ENCODE measurements around the gene CAMK1. TPM values are rescaled to one million over a fixed set of nuclear protein-coding genes. Genes with fewer than 3 reads are reported as not detected.
A peak's percentile ranks its signal among the peaks of the same experiment; 100 is the strongest.

Gene CAMK1
- total and polyA plus RNA-seq, 9 of the 15 experiments (the other 6 are each of a cell fraction or from before 2014, with no cell fraction given) = 0.23 to 10.7 (median 6.0) TPM

GRCh38 chr3:9793161-9793781 is 23.5 kb upstream of the CAMK1 start (continued):
- TF ChIP-seq ZNF224 (CRISPR knock-in tag; IDR thresholded peaks at IDR 0.05) (no peak), ATF4 (CRISPR knock-in tag; IDR thresholded peaks at IDR 0.05) (no peak), ZNF134 (CRISPR knock-in tag; conservative IDR thresholded peaks at IDR 0.05) (no peak), ZNF3 (CRISPR knock-in tag; IDR thresholded peaks at IDR 0.05) (no peak), LEF1 (IDR thresholded peaks at IDR 0.05) (no peak), MLLT1 (IDR thresholded peaks at IDR 0.05) (peak; percentile 21 to 33; a peak in 1 of 4 replicates), ZNF655 (CRISPR knock-in tag; IDR thresholded peaks at IDR 0.05) (no peak), ZNF408 (CRISPR knock-in tag; IDR thresholded peaks at IDR 0.05; ENCODE audit: low read depth) (no peak), FOXP4 (CRISPR knock-in tag; IDR thresholded peaks at IDR 0.05; ENCODE audit: borderline replicate concordance) (no peak), U2AF1 (optimal IDR thresholded peaks at IDR 0.05; ENCODE audit: low read depth, low read length) (no peak), ZNF212 (CRISPR knock-in tag; IDR thresholded peaks at IDR 0.05) (no peak), STAT5A (IDR thresholded peaks at IDR 0.05; ENCODE audit: borderline replicate concordance, low read length) (no peak), THRB (CRISPR knock-in tag; conservative IDR thresholded peaks at IDR 0.05) (peak; percentile 70)
